ENCODE results near the gene ANAPC13. TPM values are rescaled to one million over a fixed set of nuclear protein-coding genes. Genes with fewer than 3 reads are reported as not detected.

Gene ANAPC13
- total RNA-seq, 2 experiments from 2014 or later: 29.8 to 50.6 TPM

- intact Hi-C loops (cut with micrococcal nuclease; ENCODE audit: unreplicated experiment): no loop called here
- H3K36me3 ChIP-seq (ENCODE audit: insufficient read depth, low read length): peaks cover 19% of the 10 kb centered on the region
- H3K4me3 ChIP-seq (ENCODE audit: low read depth, low read length, poor library complexity, severe bottlenecking): no peak overlapping the region
- peaks cover 20% of the 10 kb centered on the region for H3K9me3 ChIP-seq (ENCODE audit: low read length)
- POLR2A ChIA-PET: no interaction called here
- H4K20me1 ChIP-seq (ENCODE audit: insufficient read depth, low read length): no peaks in the 10 kb centered on the region
- no peak overlapping the region for H2AFZ ChIP-seq (ENCODE audit: low read length)
- CTCF ChIA-PET (ENCODE audit: unreplicated experiment): no interaction called here
- H3K79me2 ChIP-seq (ENCODE audit: insufficient read depth, low read depth, low read length): 0 out of 2 replicates have a peak, but pooled peaks cover 3% of the 10 kb centered on the region
- H3K27ac ChIP-seq (ENCODE audit: low read depth, low read length, poor library complexity, severe bottlenecking): no peak overlapping the region
- H3K4me1 ChIP-seq (ENCODE audit: insufficient read depth, low read length, poor library complexity, severe bottlenecking): no peaks in the 10 kb centered on the region
- H3K9me2 ChIP-seq (ENCODE audit: insufficient read depth, low read length): no peaks in the 10 kb centered on the region
- BruUV-seq (replicated peaks): no TSS peak
- no peak overlapping the region for H3K4me2 ChIP-seq (ENCODE audit: low read length)
- DNase-seq (ENCODE audit: low spot score): no peak
- TF ChIP-seq CTCF (conservative IDR thresholded peaks at IDR 0.05; ENCODE audit: low read length) (no peak), EZH2phosphoT487 (IDR thresholded peaks at IDR 0.05; ENCODE audit: borderline replicate concordance, low read depth, low read length) (no peak)
These were observed 40.5 kb upstream of the ANAPC13 start for GRCh38 chr3:134526319-134526718.

GRCh38 chr3:134525293-134525692, 39.5 kb upstream of the ANAPC13 start:
- H3K4me1 ChIP-seq (ENCODE audit: insufficient read depth, low read length, poor library complexity, severe bottlenecking): no peaks in the 10 kb centered on the region
- TF ChIP-seq EZH2phosphoT487 (IDR thresholded peaks at IDR 0.05; ENCODE audit: borderline replicate concordance, low read depth, low read length): no peak
- no peak for TF ChIP-seq CTCF (conservative IDR thresholded peaks at IDR 0.05; ENCODE audit: low read length)
- peaks cover 19% of the 10 kb centered on the region for H3K36me3 ChIP-seq (ENCODE audit: insufficient read depth, low read length)
- H3K27ac ChIP-seq (ENCODE audit: low read depth, low read length, poor library complexity, severe bottlenecking): no peak overlapping the region
- CTCF ChIA-PET (ENCODE audit: unreplicated experiment): no interaction called here
- H3K79me2 ChIP-seq (ENCODE audit: insufficient read depth, low read depth, low read length): 0 out of 2 replicates have a peak, but pooled peaks cover 3% of the 10 kb centered on the region
- no peak overlapping the region for H3K4me3 ChIP-seq (ENCODE audit: low read depth, low read length, poor library complexity, severe bottlenecking)
- H3K9me3 ChIP-seq (ENCODE audit: low read length): peaks cover 20% of the 10 kb centered on the region
- no peaks in the 10 kb centered on the region for H3K9me2 ChIP-seq (ENCODE audit: insufficient read depth, low read length)
- no TSS peak for BruUV-seq (replicated peaks)
- H4K20me1 ChIP-seq (ENCODE audit: insufficient read depth, low read length): no peaks in the 10 kb centered on the region
- no peak overlapping the region for H3K4me2 ChIP-seq (ENCODE audit: low read length)
- no peak overlapping the region for H2AFZ ChIP-seq (ENCODE audit: low read length)
- intact Hi-C loops (cut with micrococcal nuclease; ENCODE audit: unreplicated experiment): no loop called here
- POLR2A ChIA-PET: interaction anchor here (0.6 to 1.8 kb wide), 4 partner anchors 8 to 10 kb away, joined by 3 to 4 read pairs (median 4); no protein-coding TSS in a partner anchor
- DNase-seq (ENCODE audit: low spot score): no peak

- Histone ChIP-seq H3K36me3 (ENCODE audit: insufficient read depth, low read length) (peaks cover 33% of the 10 kb centered on the region), H2AFZ (ENCODE audit: low read length) (no peak overlapping the region), H3K27ac (ENCODE audit: low read depth, low read length, poor library complexity, severe bottlenecking) (no peak overlapping the region), H3K4me1 (ENCODE audit: insufficient read depth, low read length, poor library complexity, severe bottlenecking) (no peaks in the 10 kb centered on the region), H3K4me2 (ENCODE audit: low read length) (no peak overlapping the region), H4K20me1 (ENCODE audit: insufficient read depth, low read length) (no peaks in the 10 kb centered on the region), H3K79me2 (ENCODE audit: insufficient read depth, low read depth, low read length) (0 out of 2 replicates have a peak, but pooled peaks cover 3% of the 10 kb centered on the region), H3K9me2 (ENCODE audit: insufficient read depth, low read length) (no peaks in the 10 kb centered on the region), H3K9me3 (ENCODE audit: low read length) (peaks cover 25% of the 10 kb centered on the region), H3K4me3 (ENCODE audit: low read depth, low read length, poor library complexity, severe bottlenecking) (no peak overlapping the region)
- TF ChIP-seq CTCF (conservative IDR thresholded peaks at IDR 0.05; ENCODE audit: low read length) (no peak), EZH2phosphoT487 (IDR thresholded peaks at IDR 0.05; ENCODE audit: borderline replicate concordance, low read depth, low read length) (no peak)
- ChIA-PET CTCF (ENCODE audit: unreplicated experiment) (no interaction called here), POLR2A (no interaction called here)
- intact Hi-C loops (cut with micrococcal nuclease; ENCODE audit: unreplicated experiment): no loop called here
- BruUV-seq (replicated peaks): no TSS peak
- DNase-seq (ENCODE audit: low spot score): no peak
These were observed 36.8 kb upstream of the ANAPC13 start for GRCh38 chr3:134522541-134522940.
